Colonic mucosa (tissue), 4 donors: ENCODE data around the gene GDPD5. TPM values are rescaled to one million over a fixed set of nuclear protein-coding genes. Genes with fewer than 3 reads are reported as not detected.

Experiments
- DNase-seq: peaks from one replicate; pipeline ENCODE4 v3.0.0-alpha.2; 2020
- H3K27ac ChIP-seq: fragments of 200-600 bp; one replicate; pipeline ENCODE4 v1.8.0; 2021
- H3K27me3 ChIP-seq: fragments of 200-600 bp; one replicate; pipeline ENCODE4 v1.8.0; 2021
- H3K36me3 ChIP-seq: fragments of 200-600 bp; one replicate; pipeline ENCODE4 v1.8.0; 2021
- H3K4me1 ChIP-seq: fragments of 200-600 bp; one replicate; pipeline ENCODE4 v1.8.0; 2021; ENCODE audit warnings: mild to moderate bottlenecking
- H3K4me3 ChIP-seq: fragments of 200-600 bp; one replicate; pipeline ENCODE4 v1.8.0; 2021
- H3K9ac ChIP-seq, 2 donors: one replicate each; pipeline ENCODE4 v1.7.0; 2013; ENCODE audit warnings: control low read depth in 2 of 2, low read depth in 2 of 2, low read length in 2 of 2
- H3K9me3 ChIP-seq: fragments of 200-600 bp; one replicate; pipeline ENCODE4 v1.8.0; 2021
- CTCF ChIP-seq: fragments of 200-600 bp; IDR thresholded peaks from one replicate; pipeline ENCODE4 v1.8.0; 2022; ENCODE audit warnings: antibody characterized with exemption, mild to moderate bottlenecking
- intact Hi-C: fragments of 100-400 bp; cut with DNase I; formaldehyde crosslinking; loops from one replicate; pipeline ENCODE4 v1.14.1; 2022
- total RNA-seq, 2 donors: library from RNA; stranded (reverse); fragmentation: NEBNext Ultra II Directional in 1 of 2; extraction: Animal tissue kit (Norgen Biotek cat#: 25700) in 1 of 2; gene quantifications; one replicate each; pipeline ENCODE4 v1.2.1, GENCODE V29; 2021
- donor health status: healthy.
- donor health status: DM: no; HTN: no; CAD: no.
- donor health status: DM: no; HTN: no; CAD: no.

Gene GDPD5
- total RNA-seq, 2 donors from 2014 or later: 2.6 to 4.1 TPM

- H3K27me3 ChIP-seq: no peaks in the 10 kb centered on the region
- no peak for DNase-seq
- H3K9ac ChIP-seq: no peak overlapping the region
- no peak for TF ChIP-seq CTCF
- no peaks in the 10 kb centered on the region for H3K9me3 ChIP-seq
- intact Hi-C loops: no loop called here
- H3K27ac ChIP-seq: no peak overlapping the region
- H3K4me1 ChIP-seq: no peaks in the 10 kb centered on the region
- no peak overlapping the region for H3K4me3 ChIP-seq
- no peaks in the 10 kb centered on the region for H3K36me3 ChIP-seq
Measured at GRCh38 chr11:75467881-75468280, 57.9 kb downstream of the GDPD5 start.

- no peaks in the 10 kb centered on the region for H3K9me3 ChIP-seq
- no peaks in the 10 kb centered on the region for H3K4me1 ChIP-seq
- no peak for DNase-seq
- no peak overlapping the region for H3K27ac ChIP-seq
- H3K27me3 ChIP-seq: no peaks in the 10 kb centered on the region
- intact Hi-C loops: no loop called here
- H3K4me3 ChIP-seq: no peak overlapping the region
- TF ChIP-seq CTCF: no peak
- H3K36me3 ChIP-seq: no peaks in the 10 kb centered on the region
- no peak overlapping the region for H3K9ac ChIP-seq
Measured at GRCh38 chr11:75467311-75467710, 58.4 kb downstream of the GDPD5 start.

- H3K27me3 ChIP-seq: no peaks in the 10 kb centered on the region
- intact Hi-C loops: no loop called here
- TF ChIP-seq CTCF: no peak
- no peaks in the 10 kb centered on the region for H3K9me3 ChIP-seq
- no peak overlapping the region for H3K9ac ChIP-seq
- no peak overlapping the region for H3K4me3 ChIP-seq
- no peaks in the 10 kb centered on the region for H3K4me1 ChIP-seq
- H3K36me3 ChIP-seq: no peaks in the 10 kb centered on the region
- no peak overlapping the region for H3K27ac ChIP-seq
- no peak for DNase-seq
Measured at GRCh38 chr11:75465701-75466531, 59.8 kb downstream of the GDPD5 start.

GRCh38 chr11:75463106-75463774 lies 62.5 kb downstream of the GDPD5 start:
- Histone ChIP-seq H3K4me3 (no peak overlapping the region), H3K9me3 (no peaks in the 10 kb centered on the region), H3K4me1 (no peaks in the 10 kb centered on the region), H3K36me3 (no peaks in the 10 kb centered on the region), H3K27ac (no peak overlapping the region), H3K27me3 (no peaks in the 10 kb centered on the region), H3K9ac (no peak overlapping the region)
- no peak for DNase-seq
- TF ChIP-seq CTCF: no peak
- intact Hi-C loops: no loop called here

- H3K9me3 ChIP-seq: no peaks in the 10 kb centered on the region
- H3K27ac ChIP-seq: no peak overlapping the region
- no peaks in the 10 kb centered on the region for H3K4me1 ChIP-seq
- no peak for TF ChIP-seq CTCF
- no peak overlapping the region for H3K9ac ChIP-seq
- H3K4me3 ChIP-seq: no peak overlapping the region
- intact Hi-C loops: no loop called here
- H3K36me3 ChIP-seq: no peaks in the 10 kb centered on the region
- no peaks in the 10 kb centered on the region for H3K27me3 ChIP-seq
- no peak for DNase-seq
Measured at GRCh38 chr11:75462117-75462653, 63.6 kb downstream of the GDPD5 start.
